ENCODE data around the gene GPC5. TPM values are rescaled to one million over a fixed set of nuclear protein-coding genes. Genes with fewer than 3 reads are reported as not detected.

GPC5 gene
- total and polyA plus RNA-seq, 11 donors = 0.14 to 2.9 (median 0.84) TPM; not detected in 1

- H3K27ac ChIP-seq = no peak overlapping the region
- no peaks in the 10 kb centered on the region for H3K27me3 ChIP-seq
- no peaks in the 10 kb centered on the region for H3K4me1 ChIP-seq
- no peak for TF ChIP-seq POLR2A (IDR thresholded peaks at IDR 0.05)
- TF ChIP-seq, protein P1, sequence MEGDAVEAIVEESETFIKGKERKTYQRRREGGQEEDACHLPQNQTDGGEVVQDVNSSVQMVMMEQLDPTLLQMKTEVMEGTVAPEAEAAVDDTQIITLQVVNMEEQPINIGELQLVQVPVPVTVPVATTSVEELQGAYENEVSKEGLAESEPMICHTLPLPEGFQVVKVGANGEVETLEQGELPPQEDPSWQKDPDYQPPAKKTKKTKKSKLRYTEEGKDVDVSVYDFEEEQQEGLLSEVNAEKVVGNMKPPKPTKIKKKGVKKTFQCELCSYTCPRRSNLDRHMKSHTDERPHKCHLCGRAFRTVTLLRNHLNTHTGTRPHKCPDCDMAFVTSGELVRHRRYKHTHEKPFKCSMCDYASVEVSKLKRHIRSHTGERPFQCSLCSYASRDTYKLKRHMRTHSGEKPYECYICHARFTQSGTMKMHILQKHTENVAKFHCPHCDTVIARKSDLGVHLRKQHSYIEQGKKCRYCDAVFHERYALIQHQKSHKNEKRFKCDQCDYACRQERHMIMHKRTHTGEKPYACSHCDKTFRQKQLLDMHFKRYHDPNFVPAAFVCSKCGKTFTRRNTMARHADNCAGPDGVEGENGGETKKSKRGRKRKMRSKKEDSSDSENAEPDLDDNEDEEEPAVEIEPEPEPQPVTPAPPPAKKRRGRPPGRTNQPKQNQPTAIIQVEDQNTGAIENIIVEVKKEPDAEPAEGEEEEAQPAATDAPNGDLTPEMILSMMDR (IDR thresholded peaks at IDR 0.05) = no peak
- H3K9me3 ChIP-seq = no peaks in the 10 kb centered on the region
- ATAC-seq (no peak), DNase-seq (no peak)
- intact Hi-C loops (cut with DNase I) = no loop called here
- H3K36me3 ChIP-seq = no peaks in the 10 kb centered on the region
- no peak overlapping the region for H3K4me3 ChIP-seq
These were observed 1259.1 kb downstream of the GPC5 start for GRCh38 chr13:92657565-92657964.

DNA sequence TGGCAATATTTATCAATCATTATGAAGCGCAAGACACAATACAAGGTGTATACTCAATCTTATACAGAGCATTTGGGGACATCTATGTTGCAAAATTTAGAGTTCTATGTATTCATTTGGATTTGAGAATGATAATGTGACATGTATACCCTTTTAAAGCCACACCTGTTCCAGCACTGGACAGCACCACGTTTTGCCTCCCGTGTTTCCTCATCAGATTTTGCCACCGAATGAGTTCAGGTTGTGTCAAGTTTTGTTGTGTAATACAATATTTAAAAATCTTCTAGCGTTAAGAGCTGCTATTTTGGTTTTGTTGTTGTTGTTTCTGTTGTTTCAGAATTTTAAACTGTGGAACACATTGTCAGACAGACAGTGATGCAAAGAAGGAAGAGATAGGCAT is 1259.9 kb downstream of the GPC5 start:
- Histone ChIP-seq H3K4me1 (no peaks in the 10 kb centered on the region), H3K27me3 (no peaks in the 10 kb centered on the region), H3K36me3 (no peaks in the 10 kb centered on the region), H3K4me3 (no peak overlapping the region), H3K9me3 (no peaks in the 10 kb centered on the region), H3K27ac (no peak overlapping the region)
- intact Hi-C loops (cut with DNase I) = no loop called here
- 74 to 83% (median 81%) methylated on average over 5 of the region's 5 CpGs for WGBS, 4 donors
- ATAC-seq = no peak
- no peak for TF ChIP-seq POLR2A (IDR thresholded peaks at IDR 0.05)
- TF ChIP-seq, protein P1 (IDR thresholded peaks at IDR 0.05) = no peak
- no peak for DNase-seq

DNA sequence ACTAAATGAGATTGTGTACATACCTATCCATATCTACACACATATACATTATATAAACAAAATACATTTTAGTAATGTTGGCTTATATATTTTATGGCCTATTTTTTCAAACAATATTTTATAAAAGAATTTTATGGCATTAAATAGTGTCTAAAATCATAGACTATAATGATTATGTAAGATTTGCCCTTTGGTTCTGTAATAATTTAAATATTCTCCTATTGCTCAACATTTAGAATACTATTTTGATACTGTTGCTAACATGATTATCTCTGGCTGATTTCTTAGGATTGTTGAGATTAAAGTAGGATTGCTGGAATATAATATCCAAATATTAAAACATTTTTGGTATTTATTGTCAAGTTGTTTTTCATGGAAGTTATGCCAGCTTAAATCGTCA is 1263.0 kb downstream of the GPC5 start:
- Histone ChIP-seq H3K4me3 (no peak overlapping the region), H3K4me1 (no peaks in the 10 kb centered on the region), H3K9me3 (no peaks in the 10 kb centered on the region), H3K27ac (no peak overlapping the region), H3K27me3 (no peaks in the 10 kb centered on the region), H3K36me3 (no peaks in the 10 kb centered on the region)
- DNase-seq (no peak), ATAC-seq (no peak)
- intact Hi-C loops (cut with DNase I) = no loop called here
- WGBS, 4 donors = 65 to 72% (median 68%) methylated on average over 1 of the region's 1 CpG
- no peak for TF ChIP-seq POLR2A (IDR thresholded peaks at IDR 0.05)
- TF ChIP-seq, protein P1 (IDR thresholded peaks at IDR 0.05) = no peak

DNA sequence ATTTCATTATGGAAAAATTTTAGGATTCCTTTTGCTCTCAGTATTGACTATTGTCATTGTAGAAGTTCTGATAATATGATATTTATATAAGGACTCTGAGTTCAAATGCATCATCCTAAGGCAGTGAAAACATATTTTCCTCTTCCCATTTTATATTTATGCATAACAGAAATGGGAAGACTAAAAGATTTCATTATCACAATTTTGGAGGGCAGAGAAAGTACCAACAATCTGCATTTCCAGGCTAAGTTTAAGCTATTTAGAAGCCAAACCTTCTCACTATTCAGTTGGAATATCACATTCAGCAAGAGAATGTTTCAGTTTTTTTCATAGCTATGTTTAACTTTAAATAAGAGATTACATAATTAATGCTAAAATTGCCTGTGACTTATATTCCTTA is 1269.7 kb downstream of the GPC5 start:
- H3K4me3 ChIP-seq = no peak overlapping the region
- intact Hi-C loops (cut with DNase I) = no loop called here
- TF ChIP-seq, protein P1 (IDR thresholded peaks at IDR 0.05) = no peak
- no peak for TF ChIP-seq POLR2A (IDR thresholded peaks at IDR 0.05)
- ATAC-seq (no peak), DNase-seq (no peak)
- H3K36me3 ChIP-seq = no peaks in the 10 kb centered on the region
- H3K27me3 ChIP-seq = no peaks in the 10 kb centered on the region
- no peak overlapping the region for H3K27ac ChIP-seq
- peaks cover 0 to 4% (median 0%) of the 10 kb centered on the region in 12 donors for H3K9me3 ChIP-seq
- no peaks in the 10 kb centered on the region for H3K4me1 ChIP-seq
